ENCODE results near the gene DDX17. TPM values are rescaled to one million over a fixed set of nuclear protein-coding genes. Genes with fewer than 3 reads are reported as not detected.

Gene DDX17
- 100 to 1,000 TPM; 468 to 521 TPM for total RNA-seq

- Mint-ChIP-seq H3K27me3 (no peaks in the 10 kb centered on the region), H3K36me3 (ENCODE audit: low read depth) (peaks cover 45% of the 10 kb centered on the region), H3K4me1 (peaks cover 45% of the 10 kb centered on the region), H3K27ac (peak within 1 kb of the TSS; percentile 100), H3K9me3 (no peaks in the 10 kb centered on the region), H3K4me3 (peak within 1 kb of the TSS; percentile 98)
- ChIA-PET CTCF (interaction anchor here (0.6 kb wide), 1 partner anchor 300 kb away, joined by 3 read pairs; no protein-coding TSS in a partner anchor), POLR2A (no interaction called here)
- DNase-seq: peak; percentile 96
These were observed at the start of gene DDX17 for GRCh38 chr22:38506118-38506962. DDX17 (minus strand) TSS chr22:38506311.

- H3K4me1 Mint-ChIP-seq: no peaks in the 10 kb centered on the region
- H3K27ac Mint-ChIP-seq: no peak overlapping the region
- no peak overlapping the region for H3K4me3 Mint-ChIP-seq
- ChIA-PET POLR2A (no interaction called here), CTCF (interaction anchor here (0.6 to 1.3 kb wide), 3 partner anchors 10 to 502 kb away, joined by 3 to 4 read pairs (median 3); no protein-coding TSS in a partner anchor)
- peaks cover 6% of the 10 kb centered on the region for H3K36me3 Mint-ChIP-seq (ENCODE audit: low read depth)
- no peaks in the 10 kb centered on the region for H3K27me3 Mint-ChIP-seq
- no peak for DNase-seq
- H3K9me3 Mint-ChIP-seq: no peaks in the 10 kb centered on the region
These were observed 48.2 kb upstream of the DDX17 start for GRCh38 chr22:38554281-38554680.

GRCh38 chr22:38549101-38549894, 43.2 kb upstream of the DDX17 start:
- Mint-ChIP-seq H3K4me3 (no peak overlapping the region), H3K36me3 (ENCODE audit: low read depth) (peaks cover 11% of the 10 kb centered on the region), H3K9me3 (peaks cover 4% of the 10 kb centered on the region), H3K27me3 (no peaks in the 10 kb centered on the region), H3K27ac (no peak overlapping the region), H3K4me1 (no peaks in the 10 kb centered on the region)
- ChIA-PET CTCF (no interaction called here), POLR2A (no interaction called here)
- no peak for DNase-seq

GRCh38 chr22:38540701-38541100, 34.6 kb upstream of the DDX17 start:
- Mint-ChIP-seq H3K27ac (no peak overlapping the region), H3K27me3 (no peaks in the 10 kb centered on the region), H3K4me3 (no peak overlapping the region), H3K4me1 (no peaks in the 10 kb centered on the region), H3K9me3 (peaks cover 13% of the 10 kb centered on the region), H3K36me3 (ENCODE audit: low read depth) (peaks cover 23% of the 10 kb centered on the region)
- ChIA-PET POLR2A (no interaction called here), CTCF (interaction anchor here (1.3 kb wide), 1 partner anchor 12 kb away, joined by 3 read pairs; no protein-coding TSS in a partner anchor)
- DNase-seq: no peak

- H3K27ac Mint-ChIP-seq: peak overlapping the region; percentile 87
- no peak for DNase-seq
- ChIA-PET CTCF (no interaction called here), POLR2A (interaction anchor here (0.6 to 0.7 kb wide), 2 partner anchors 11 to 18 kb away, joined by 3 to 6 read pairs; no protein-coding TSS in a partner anchor)
- no peaks in the 10 kb centered on the region for H3K9me3 Mint-ChIP-seq
- peak overlapping the region; percentile 28 for H3K4me3 Mint-ChIP-seq
- H3K27me3 Mint-ChIP-seq: no peaks in the 10 kb centered on the region
- H3K36me3 Mint-ChIP-seq (ENCODE audit: low read depth): peaks cover 10% of the 10 kb centered on the region
- H3K4me1 Mint-ChIP-seq: peaks cover 18% of the 10 kb centered on the region
These were observed 25.3 kb upstream of the DDX17 start for GRCh38 chr22:38531251-38531938.

- no peaks in the 10 kb centered on the region for H3K27me3 Mint-ChIP-seq
- peaks cover 2% of the 10 kb centered on the region for H3K4me1 Mint-ChIP-seq
- no peak overlapping the region for H3K4me3 Mint-ChIP-seq
- no peaks in the 10 kb centered on the region for H3K9me3 Mint-ChIP-seq
- no peak for DNase-seq
- H3K27ac Mint-ChIP-seq: no peak overlapping the region
- POLR2A ChIA-PET: no interaction called here
- no peaks in the 10 kb centered on the region for H3K36me3 Mint-ChIP-seq (ENCODE audit: low read depth)
- CTCF ChIA-PET: no interaction called here
These were observed 18.3 kb upstream of the DDX17 start for GRCh38 chr22:38524429-38524828.

GRCh38 chr22:38523479-38523878, 17.4 kb upstream of the DDX17 start:
- Mint-ChIP-seq H3K4me1 (peaks cover 2% of the 10 kb centered on the region), H3K27ac (no peak overlapping the region), H3K9me3 (no peaks in the 10 kb centered on the region), H3K36me3 (ENCODE audit: low read depth) (no peaks in the 10 kb centered on the region), H3K27me3 (no peaks in the 10 kb centered on the region), H3K4me3 (no peak overlapping the region)
- ChIA-PET POLR2A (no interaction called here), CTCF (interaction anchor here (1.1 to 1.2 kb wide), 2 partner anchors 11 to 28 kb away, joined by 3 read pairs; no protein-coding TSS in a partner anchor)
- no peak for DNase-seq

GRCh38 chr22:38523029-38523428, 16.9 kb upstream of the DDX17 start:
- Mint-ChIP-seq H3K27me3 (no peaks in the 10 kb centered on the region), H3K9me3 (no peaks in the 10 kb centered on the region), H3K4me1 (peaks cover 2% of the 10 kb centered on the region), H3K36me3 (ENCODE audit: low read depth) (no peaks in the 10 kb centered on the region), H3K27ac (no peak overlapping the region), H3K4me3 (no peak overlapping the region)
- DNase-seq: no peak
- ChIA-PET CTCF (interaction anchor here (1.1 to 1.2 kb wide), 2 partner anchors 11 to 29 kb away, joined by 3 read pairs; no protein-coding TSS in a partner anchor), POLR2A (no interaction called here)

- Mint-ChIP-seq H3K27ac (no peak overlapping the region), H3K9me3 (no peaks in the 10 kb centered on the region), H3K4me1 (peaks cover 2% of the 10 kb centered on the region), H3K36me3 (ENCODE audit: low read depth) (no peaks in the 10 kb centered on the region), H3K27me3 (no peaks in the 10 kb centered on the region), H3K4me3 (no peak overlapping the region)
- DNase-seq: no peak
- ChIA-PET POLR2A (interaction anchor here (0.5 kb wide), 1 partner anchor 12 kb away, joined by 3 read pairs; no protein-coding TSS in a partner anchor), CTCF (no interaction called here)
These were observed 13.5 kb upstream of the DDX17 start for GRCh38 chr22:38519453-38520250.

GRCh38 chr22:38518620-38519019, 12.5 kb upstream of the DDX17 start:
- CTCF ChIA-PET: interaction anchor here (0.6 kb wide), 1 partner anchor 461 kb away, joined by 3 read pairs; no protein-coding TSS in a partner anchor
- POLR2A ChIA-PET: no interaction called here
- H3K4me1 Mint-ChIP-seq: no peaks in the 10 kb centered on the region
- no peaks in the 10 kb centered on the region for H3K9me3 Mint-ChIP-seq
- no peak for DNase-seq
- H3K36me3 Mint-ChIP-seq (ENCODE audit: low read depth): no peaks in the 10 kb centered on the region
- no peak overlapping the region for H3K27ac Mint-ChIP-seq
- no peak overlapping the region for H3K4me3 Mint-ChIP-seq
- H3K27me3 Mint-ChIP-seq: no peaks in the 10 kb centered on the region

GRCh38 chr22:38513063-38513462, 7.0 kb upstream of the DDX17 start:
- DNase-seq: peak; percentile 70
- ChIA-PET POLR2A (no interaction called here), CTCF (interaction anchor here (0.8 kb wide), 1 partner anchor 10 kb away, joined by 3 read pairs; no protein-coding TSS in a partner anchor)
- Mint-ChIP-seq H3K9me3 (no peaks in the 10 kb centered on the region), H3K27me3 (no peaks in the 10 kb centered on the region), H3K27ac (peak overlapping the region; percentile 67), H3K36me3 (ENCODE audit: low read depth) (peaks cover 3% of the 10 kb centered on the region), H3K4me3 (no peak overlapping the region), H3K4me1 (peaks cover 12% of the 10 kb centered on the region)

Measured in activated CD4-positive, alpha-beta T cell treated with anti-CD3 and anti-CD28 coated beads, Interleukin-2, amount 10 ng/mL, durations not matched to agents 7 days and 5 days (primary cell).